Vagina (tissue), 2 donors: ENCODE results near the gene TET2.

Source experiments
- CTCF ChIP-seq, 3 experiments: fragments of 450-650 bp in 2 of 3; fragments of 200-600 bp in 1 of 3; sonication (generic) in 1 of 3; IDR thresholded peaks; one replicate each; pipeline ENCODE4 v1.5.1; 2017 to 2019; ENCODE audit warnings: antibody characterized with exemption in 3 of 3, mild to moderate bottlenecking in 2 of 3, moderate library complexity in 2 of 3
- POLR2A ChIP-seq, 2 donors: fragments of 450-650 bp; IDR thresholded peaks; one replicate each; pipeline ENCODE4 v1.6.1; 2017; ENCODE audit warnings: antibody characterized with exemption in 2 of 2, mild to moderate bottlenecking in 2 of 2, moderate library complexity in 2 of 2
- POLR2AphosphoS5 ChIP-seq, 2 donors: sonication (generic); formaldehyde crosslinking; IDR thresholded peaks; one replicate each; pipeline ENCODE4 v1.9.0; 2017; ENCODE audit warnings: antibody characterized with exemption in 2 of 2, mild to moderate bottlenecking in 2 of 2, low read depth in 1 of 2; ENCODE audit not compliant: insufficient read depth in 1 of 2

- no peak for TF ChIP-seq CTCF (IDR thresholded peaks at IDR 0.05)
- TF ChIP-seq POLR2A (IDR thresholded peaks at IDR 0.05): no peak
- TF ChIP-seq POLR2AphosphoS5 (IDR thresholded peaks at IDR 0.05; ENCODE audit: insufficient read depth in 1 of 2, low read depth in 1 of 2): no peak
Measured at GRCh38 chr4:105186701-105187161, 40.1 kb downstream of the TET2 start.
